ENCODE measurements around the gene SCRN1.

Gene SCRN1

DNA sequence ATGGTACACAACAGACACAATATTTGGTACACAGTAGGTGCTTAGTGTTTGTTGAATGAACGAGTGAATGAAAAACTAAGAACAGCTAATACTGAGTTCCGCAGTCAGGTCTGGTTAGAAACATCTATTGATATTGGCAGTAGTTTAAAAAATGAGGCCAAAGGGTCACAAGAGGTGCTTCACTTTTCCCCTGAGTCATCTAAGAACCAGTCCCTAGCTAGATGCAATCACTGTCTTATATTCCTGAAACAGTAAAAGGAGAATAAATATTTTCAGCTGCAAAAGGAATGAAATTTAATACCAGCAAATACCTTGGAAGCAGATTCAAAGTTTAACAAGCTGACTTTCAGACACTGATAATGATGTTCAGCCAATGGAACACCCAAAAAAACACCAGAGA lies 54.5 kb downstream of the SCRN1 start:
- TF ChIP-seq, protein P1, sequence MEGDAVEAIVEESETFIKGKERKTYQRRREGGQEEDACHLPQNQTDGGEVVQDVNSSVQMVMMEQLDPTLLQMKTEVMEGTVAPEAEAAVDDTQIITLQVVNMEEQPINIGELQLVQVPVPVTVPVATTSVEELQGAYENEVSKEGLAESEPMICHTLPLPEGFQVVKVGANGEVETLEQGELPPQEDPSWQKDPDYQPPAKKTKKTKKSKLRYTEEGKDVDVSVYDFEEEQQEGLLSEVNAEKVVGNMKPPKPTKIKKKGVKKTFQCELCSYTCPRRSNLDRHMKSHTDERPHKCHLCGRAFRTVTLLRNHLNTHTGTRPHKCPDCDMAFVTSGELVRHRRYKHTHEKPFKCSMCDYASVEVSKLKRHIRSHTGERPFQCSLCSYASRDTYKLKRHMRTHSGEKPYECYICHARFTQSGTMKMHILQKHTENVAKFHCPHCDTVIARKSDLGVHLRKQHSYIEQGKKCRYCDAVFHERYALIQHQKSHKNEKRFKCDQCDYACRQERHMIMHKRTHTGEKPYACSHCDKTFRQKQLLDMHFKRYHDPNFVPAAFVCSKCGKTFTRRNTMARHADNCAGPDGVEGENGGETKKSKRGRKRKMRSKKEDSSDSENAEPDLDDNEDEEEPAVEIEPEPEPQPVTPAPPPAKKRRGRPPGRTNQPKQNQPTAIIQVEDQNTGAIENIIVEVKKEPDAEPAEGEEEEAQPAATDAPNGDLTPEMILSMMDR (IDR thresholded peaks at IDR 0.05; ENCODE audit: low read length, missing control alignments) = no peak
- DNase-seq (ENCODE audit: low read depth) = no peak
- no peak overlapping the region for H3K4me3 ChIP-seq (replicated peaks; ENCODE audit: low read depth, low read length)

DNA sequence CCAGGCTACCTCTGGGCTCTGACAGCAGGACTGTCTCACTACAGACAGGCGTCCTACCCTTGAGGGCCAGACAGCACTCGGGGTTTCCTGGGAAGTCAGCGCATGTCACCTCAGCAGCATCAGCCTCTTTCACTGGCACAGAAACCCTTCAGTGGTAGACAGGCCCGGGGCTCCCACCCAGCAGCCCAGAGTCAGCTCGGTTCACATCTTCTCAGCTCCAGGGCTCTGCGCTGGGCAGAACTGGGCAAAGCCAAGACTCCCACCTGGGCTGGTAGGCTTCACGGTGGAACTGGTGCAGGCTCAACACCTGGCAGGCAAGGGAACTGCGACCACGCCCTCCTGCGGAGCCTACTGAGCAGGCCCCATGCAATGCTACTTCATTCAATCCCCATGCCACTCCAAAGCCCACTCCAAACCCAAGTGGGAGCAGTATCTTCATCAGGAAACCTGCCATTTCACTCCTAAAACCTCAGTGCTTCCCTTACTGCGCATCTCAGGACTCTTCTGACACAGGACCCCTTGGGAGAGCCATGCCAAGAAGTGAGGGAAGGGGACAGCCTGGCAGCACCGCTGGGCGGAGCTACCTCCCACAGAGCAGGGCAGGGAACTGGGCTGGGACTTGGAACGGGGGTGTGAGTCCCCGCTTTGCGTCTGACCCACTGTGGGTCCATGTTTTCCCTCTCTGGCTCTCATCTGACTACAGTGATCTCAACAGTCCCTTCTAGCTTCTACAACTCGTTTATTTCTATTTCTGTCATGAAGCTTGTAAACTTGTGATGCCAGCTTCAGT lies 60.4 kb downstream of the SCRN1 start:
- TF ChIP-seq, protein P1 (IDR thresholded peaks at IDR 0.05; ENCODE audit: low read length, missing control alignments) = no peak

DNA sequence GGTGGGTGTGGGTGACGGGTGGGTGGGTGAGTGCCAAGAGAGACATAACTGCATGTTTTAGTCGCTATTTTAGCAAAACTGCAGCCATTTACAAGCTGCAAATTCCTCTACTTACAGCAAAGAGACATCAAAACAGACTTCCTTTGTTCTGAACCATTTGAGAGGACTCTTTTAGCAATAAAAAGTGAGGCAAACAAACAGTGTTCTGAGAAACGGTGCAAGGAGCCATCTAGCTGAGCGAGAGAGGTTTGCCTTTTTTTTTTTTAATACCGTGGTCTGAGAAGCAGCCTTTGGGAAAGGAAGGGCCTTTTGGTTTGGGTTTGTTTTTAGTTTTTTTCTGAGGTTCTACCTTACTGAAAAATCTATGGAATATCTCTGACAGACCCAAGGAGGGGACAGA lies 62.9 kb downstream of the SCRN1 start:
- DNase-seq (ENCODE audit: low read depth) = no peak
- H3K4me3 ChIP-seq (replicated peaks; ENCODE audit: low read depth, low read length) = no peak overlapping the region
- TF ChIP-seq, protein P1 (IDR thresholded peaks at IDR 0.05; ENCODE audit: low read length, missing control alignments) = no peak

More for the DNA sequence above, 60.4 kb downstream of the SCRN1 start:
- no peak for DNase-seq (ENCODE audit: low read depth)
- H3K4me3 ChIP-seq (replicated peaks; ENCODE audit: low read depth, low read length) = no peak overlapping the region

DNA sequence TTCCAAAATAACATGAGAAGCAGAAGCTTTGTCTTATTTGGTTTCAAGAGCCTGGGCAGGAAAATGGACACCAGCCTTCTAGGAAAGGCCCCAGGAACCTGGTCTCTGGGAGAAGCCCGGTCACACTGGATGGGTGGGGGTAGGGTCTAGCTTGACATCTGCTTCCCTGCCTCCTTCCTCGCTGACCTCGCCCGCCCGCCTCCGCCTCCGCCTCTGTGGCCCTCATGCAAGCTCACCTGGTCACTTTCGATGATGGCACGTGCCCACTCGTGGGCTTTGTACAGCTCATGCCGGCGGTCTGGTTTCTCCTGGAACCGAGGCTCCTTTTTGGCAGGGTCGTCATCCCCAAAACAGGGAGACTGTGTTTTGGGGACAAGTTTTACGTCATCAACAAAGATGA lies 63.4 kb downstream of the SCRN1 start:
- no peak for DNase-seq (ENCODE audit: low read depth)
- TF ChIP-seq, protein P1 (IDR thresholded peaks at IDR 0.05; ENCODE audit: low read length, missing control alignments) = no peak
- no peak overlapping the region for H3K4me3 ChIP-seq (replicated peaks; ENCODE audit: low read depth, low read length)

DNA sequence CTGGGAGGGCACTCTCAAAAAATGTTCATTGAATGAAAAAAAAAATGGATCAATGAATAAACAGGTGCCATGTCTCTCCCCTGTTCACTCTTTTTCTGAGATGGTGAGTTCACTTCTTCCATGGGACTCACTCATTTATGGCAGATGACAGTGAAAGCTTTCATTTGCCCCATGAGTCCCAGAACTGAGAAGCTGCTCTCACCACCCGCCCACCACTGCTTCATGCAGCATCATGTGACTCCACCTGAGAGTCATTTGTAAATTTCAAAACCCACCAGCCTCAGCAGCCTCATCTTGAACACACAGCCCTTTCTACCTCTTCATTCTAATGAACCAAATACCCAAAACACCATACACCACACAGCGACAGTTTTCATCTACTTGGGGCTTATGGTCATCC lies 64.9 kb downstream of the SCRN1 start:
- DNase-seq (ENCODE audit: low read depth) = no peak
- TF ChIP-seq, protein P1 (IDR thresholded peaks at IDR 0.05; ENCODE audit: low read length, missing control alignments) = no peak
- H3K4me3 ChIP-seq (replicated peaks; ENCODE audit: low read depth, low read length) = no peak overlapping the region

DNA sequence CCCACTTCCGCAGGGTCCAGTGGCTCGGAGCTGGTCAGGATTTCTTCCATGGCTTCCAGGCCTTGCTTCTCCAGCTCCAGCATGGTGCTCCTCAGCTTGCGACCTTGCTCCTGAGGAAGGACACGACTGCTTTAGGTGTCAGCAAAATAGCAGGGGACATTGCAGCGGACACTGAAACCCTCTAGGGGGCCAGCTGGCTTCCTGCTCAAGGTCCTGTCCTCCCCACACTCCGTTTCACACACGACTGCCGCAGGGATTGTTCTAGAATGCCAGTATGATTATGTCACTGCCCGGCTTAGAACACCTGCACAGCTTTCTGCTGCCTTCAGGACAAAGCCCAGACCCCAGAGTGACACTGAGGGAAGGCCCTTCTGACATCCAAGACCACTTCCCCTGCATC lies 65.6 kb downstream of the SCRN1 start:
- no peak for DNase-seq (ENCODE audit: low read depth)
- H3K4me3 ChIP-seq (replicated peaks; ENCODE audit: low read depth, low read length) = no peak overlapping the region
- TF ChIP-seq, protein P1 (IDR thresholded peaks at IDR 0.05; ENCODE audit: low read length, missing control alignments) = no peak

Data from fibroblast of pulmonary artery (primary cell).